GM21786 (cell line): ENCODE results near the gene ALG1.

Source experiments
- ATAC-seq: cut with Tn5 transposase; IDR thresholded peaks from one replicate; pipeline ENCODE4 v1.9.1; 2021; ENCODE audit not compliant: unreplicated experiment

ALG1 gene

GRCh38 chr16:5071681-5072333 lies at the start of gene ALG1:
TSS of gene ALG1 (plus strand) at chr16:5071843. CDS start at chr16:5071850, 7 bp downstream.
- peak; percentile 81 for ATAC-seq

- no peak for ATAC-seq
Observed at GRCh38 chr16:5022521-5022920, 49.1 kb upstream of the ALG1 start.

GRCh38 chr16:5024632-5025031 lies 47.0 kb upstream of the ALG1 start:
- no peak for ATAC-seq

- ATAC-seq: no peak
Observed at GRCh38 chr16:5025171-5025632, 46.4 kb upstream of the ALG1 start.

GRCh38 chr16:5026664-5027063 lies 45.0 kb upstream of the ALG1 start:
- ATAC-seq: no peak

- no peak for ATAC-seq
Observed at GRCh38 chr16:5027086-5027485, 44.6 kb upstream of the ALG1 start.

GRCh38 chr16:5027575-5028235 lies 43.9 kb upstream of the ALG1 start:
- no peak for ATAC-seq

- ATAC-seq: no peak
Observed at GRCh38 chr16:5028950-5029475, 42.6 kb upstream of the ALG1 start.

- ATAC-seq: no peak
Observed at GRCh38 chr16:5030251-5030870, 41.3 kb upstream of the ALG1 start.

GRCh38 chr16:5031601-5032000 lies 40.0 kb upstream of the ALG1 start:
- no peak for ATAC-seq

- no peak for ATAC-seq
Observed at GRCh38 chr16:5032748-5033167, 38.9 kb upstream of the ALG1 start.

- peak; percentile 88 for ATAC-seq
Observed at GRCh38 chr16:5033256-5034166, 38.1 kb upstream of the ALG1 start, which contains the start of gene NAGPA. TSS of gene NAGPA (minus strand) at chr16:5033935. CDS start at chr16:5033914, 21 bp downstream.

- ATAC-seq: no peak
Observed at GRCh38 chr16:5034167-5034523, 37.5 kb upstream of the ALG1 start.

- ATAC-seq: no peak
Observed at GRCh38 chr16:5035909-5036227, 35.8 kb upstream of the ALG1 start.

GRCh38 chr16:5036228-5037156 lies 35.2 kb upstream of the ALG1 start:
- no peak for ATAC-seq

- no peak for ATAC-seq
Observed at GRCh38 chr16:5040451-5040850, 31.2 kb upstream of the ALG1 start.

- peak; percentile 68 for ATAC-seq
Observed at GRCh38 chr16:5041600-5042133, 30.0 kb upstream of the ALG1 start.

- ATAC-seq: no peak
Observed at GRCh38 chr16:5042574-5043171, 29.0 kb upstream of the ALG1 start.

GRCh38 chr16:5044011-5044540 lies 27.6 kb upstream of the ALG1 start:
- no peak for ATAC-seq
